HEK293 (cell line): ENCODE measurements around the gene MALAT1.
"Not testable (repeated sequence)": the region's sequence is repeated elsewhere in the genome, so short reads cannot be mapped to it uniquely, and the experiment has no call there.

ENCODE experiments used
- CTCF ChIA-PET: fragments of 350-600 bp; formaldehyde crosslinking; extraction: SDS; loops from one replicate; lab custom pipeline; 2021; ENCODE audit warnings: antibody characterized with exemption; lab: Yijun Ruan, JAX
- POLR2A ChIA-PET: fragments of 300-600 bp; formaldehyde crosslinking; extraction: SDS; loops from one replicate; lab custom pipeline; 2020; ENCODE audit warnings: antibody characterized with exemption, inconsistent platforms; lab: Yijun Ruan, JAX
- H3K27ac ChIP-seq: fragments of 200-500 bp; sonication (Bioruptor generic); 2 replicates; pipeline ENCODE4 v1.5.1; 2014; ENCODE audit warnings: low read depth, low read length, control low read depth, inconsistent platforms; ENCODE audit errors: extremely low read depth
- H3K36me3 ChIP-seq, 2 experiments: fragments of 200-500 bp in 1 of 2; sonication (Bioruptor generic) in 1 of 2; 1 replicate in 1 of 2; 2 replicates in 1 of 2; pipeline ENCODE4 v1.5.1; 2014 to 2017; ENCODE audit warnings: inconsistent platforms in 2 of 2, low read length in 2 of 2; ENCODE audit not compliant: control insufficient read depth in 2 of 2, insufficient read depth in 1 of 2
- H3K4me1 ChIP-seq: fragments of 200-500 bp; sonication (Bioruptor generic); 2 replicates; pipeline ENCODE4 v1.5.1; 2014; ENCODE audit warnings: mild to moderate bottlenecking, low read length, inconsistent platforms; ENCODE audit not compliant: control insufficient read depth, insufficient read depth
- H3K4me3 ChIP-seq: 2 replicates; pipeline ENCODE4 v1.5.1; 2011; ENCODE audit warnings: low read depth, mild to moderate bottlenecking, control low read depth, low read length, moderate library complexity
- H3K9me3 ChIP-seq: fragments of 200-500 bp; sonication (Bioruptor generic); 2 replicates; pipeline ENCODE4 v1.5.1; 2014; ENCODE audit warnings: low read depth, low read length, inconsistent platforms; ENCODE audit not compliant: control insufficient read depth, insufficient read depth
- ATF2 ChIP-seq: fragments of 450-650 bp; formaldehyde crosslinking; IDR thresholded peaks from 2 replicates; pipeline ENCODE4 v1.5.1; 2016; ENCODE audit warnings: missing biosample characterization, missing genetic modification characterization, low read depth
- GLIS1 ChIP-seq: fragments of 450-650 bp; formaldehyde crosslinking; IDR thresholded peaks from 2 replicates; pipeline ENCODE4 v1.5.1; 2016; ENCODE audit warnings: missing biosample characterization, missing genetic modification characterization
- HIC1 ChIP-seq: fragments of 450-650 bp; formaldehyde crosslinking; IDR thresholded peaks from 2 replicates; pipeline ENCODE4 v1.5.1; 2016; ENCODE audit warnings: missing biosample characterization, missing genetic modification characterization
- INSM2 ChIP-seq: fragments of 450-650 bp; formaldehyde crosslinking; IDR thresholded peaks from 2 replicates; pipeline ENCODE4 v1.5.1; 2016; ENCODE audit warnings: missing biosample characterization, missing genetic modification characterization
- ZFP41 ChIP-seq: fragments of 450-650 bp; formaldehyde crosslinking; IDR thresholded peaks from 2 replicates; pipeline ENCODE4 v1.5.1; 2016; ENCODE audit warnings: missing biosample characterization, missing genetic modification characterization, borderline replicate concordance
- ZFP69B ChIP-seq: fragments of 450-650 bp; formaldehyde crosslinking; IDR thresholded peaks from 2 replicates; pipeline ENCODE4 v1.5.1; 2016; ENCODE audit warnings: missing biosample characterization, missing genetic modification characterization
- ZNF311 ChIP-seq: fragments of 450-650 bp; formaldehyde crosslinking; IDR thresholded peaks from 2 replicates; pipeline ENCODE4 v1.5.1; 2017; ENCODE audit warnings: missing biosample characterization, missing genetic modification characterization, borderline replicate concordance
- ZNF404 ChIP-seq: fragments of 450-650 bp; formaldehyde crosslinking; IDR thresholded peaks from 2 replicates; pipeline ENCODE4 v1.5.1; 2017; ENCODE audit warnings: missing biosample characterization, missing genetic modification characterization
- ZNF624 ChIP-seq: fragments of 450-650 bp; formaldehyde crosslinking; IDR thresholded peaks from 2 replicates; pipeline ENCODE4 v1.5.1; 2017; ENCODE audit warnings: missing biosample characterization, missing genetic modification characterization
- TF ChIP-seq, protein P1 (sequence below): fragments of 450-650 bp; formaldehyde crosslinking; conservative IDR thresholded peaks from 2 replicates; pipeline ENCODE4 v1.5.1; 2016; ENCODE audit warnings: low read depth, missing biosample characterization, missing genetic modification characterization

MALAT1 gene

DNA sequence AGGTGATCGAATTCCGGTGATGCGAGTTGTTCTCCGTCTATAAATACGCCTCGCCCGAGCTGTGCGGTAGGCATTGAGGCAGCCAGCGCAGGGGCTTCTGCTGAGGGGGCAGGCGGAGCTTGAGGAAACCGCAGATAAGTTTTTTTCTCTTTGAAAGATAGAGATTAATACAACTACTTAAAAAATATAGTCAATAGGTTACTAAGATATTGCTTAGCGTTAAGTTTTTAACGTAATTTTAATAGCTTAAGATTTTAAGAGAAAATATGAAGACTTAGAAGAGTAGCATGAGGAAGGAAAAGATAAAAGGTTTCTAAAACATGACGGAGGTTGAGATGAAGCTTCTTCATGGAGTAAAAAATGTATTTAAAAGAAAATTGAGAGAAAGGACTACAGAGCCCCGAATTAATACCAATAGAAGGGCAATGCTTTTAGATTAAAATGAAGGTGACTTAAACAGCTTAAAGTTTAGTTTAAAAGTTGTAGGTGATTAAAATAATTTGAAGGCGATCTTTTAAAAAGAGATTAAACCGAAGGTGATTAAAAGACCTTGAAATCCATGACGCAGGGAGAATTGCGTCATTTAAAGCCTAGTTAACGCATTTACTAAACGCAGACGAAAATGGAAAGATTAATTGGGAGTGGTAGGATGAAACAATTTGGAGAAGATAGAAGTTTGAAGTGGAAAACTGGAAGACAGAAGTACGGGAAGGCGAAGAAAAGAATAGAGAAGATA is at the start of gene MALAT1 (continued):
- TF ChIP-seq ZFP69B (tag by site-specific recombination) (no peak), ATF2 (peak; percentile 49; the same call in 1 of the 2 replicates), ZNF624 (tag by site-specific recombination) (peak; percentile 83), HIC1 (tag by site-specific recombination) (peak; percentile 84), GLIS1 (tag by site-specific recombination) (peak; percentile 41), INSM2 (peak; percentile 70), ZFP41 (no peak), ZNF311 (tag by site-specific recombination) (no peak), ZNF404 (tag by site-specific recombination) (no peak)
- TF ChIP-seq, protein P1, sequence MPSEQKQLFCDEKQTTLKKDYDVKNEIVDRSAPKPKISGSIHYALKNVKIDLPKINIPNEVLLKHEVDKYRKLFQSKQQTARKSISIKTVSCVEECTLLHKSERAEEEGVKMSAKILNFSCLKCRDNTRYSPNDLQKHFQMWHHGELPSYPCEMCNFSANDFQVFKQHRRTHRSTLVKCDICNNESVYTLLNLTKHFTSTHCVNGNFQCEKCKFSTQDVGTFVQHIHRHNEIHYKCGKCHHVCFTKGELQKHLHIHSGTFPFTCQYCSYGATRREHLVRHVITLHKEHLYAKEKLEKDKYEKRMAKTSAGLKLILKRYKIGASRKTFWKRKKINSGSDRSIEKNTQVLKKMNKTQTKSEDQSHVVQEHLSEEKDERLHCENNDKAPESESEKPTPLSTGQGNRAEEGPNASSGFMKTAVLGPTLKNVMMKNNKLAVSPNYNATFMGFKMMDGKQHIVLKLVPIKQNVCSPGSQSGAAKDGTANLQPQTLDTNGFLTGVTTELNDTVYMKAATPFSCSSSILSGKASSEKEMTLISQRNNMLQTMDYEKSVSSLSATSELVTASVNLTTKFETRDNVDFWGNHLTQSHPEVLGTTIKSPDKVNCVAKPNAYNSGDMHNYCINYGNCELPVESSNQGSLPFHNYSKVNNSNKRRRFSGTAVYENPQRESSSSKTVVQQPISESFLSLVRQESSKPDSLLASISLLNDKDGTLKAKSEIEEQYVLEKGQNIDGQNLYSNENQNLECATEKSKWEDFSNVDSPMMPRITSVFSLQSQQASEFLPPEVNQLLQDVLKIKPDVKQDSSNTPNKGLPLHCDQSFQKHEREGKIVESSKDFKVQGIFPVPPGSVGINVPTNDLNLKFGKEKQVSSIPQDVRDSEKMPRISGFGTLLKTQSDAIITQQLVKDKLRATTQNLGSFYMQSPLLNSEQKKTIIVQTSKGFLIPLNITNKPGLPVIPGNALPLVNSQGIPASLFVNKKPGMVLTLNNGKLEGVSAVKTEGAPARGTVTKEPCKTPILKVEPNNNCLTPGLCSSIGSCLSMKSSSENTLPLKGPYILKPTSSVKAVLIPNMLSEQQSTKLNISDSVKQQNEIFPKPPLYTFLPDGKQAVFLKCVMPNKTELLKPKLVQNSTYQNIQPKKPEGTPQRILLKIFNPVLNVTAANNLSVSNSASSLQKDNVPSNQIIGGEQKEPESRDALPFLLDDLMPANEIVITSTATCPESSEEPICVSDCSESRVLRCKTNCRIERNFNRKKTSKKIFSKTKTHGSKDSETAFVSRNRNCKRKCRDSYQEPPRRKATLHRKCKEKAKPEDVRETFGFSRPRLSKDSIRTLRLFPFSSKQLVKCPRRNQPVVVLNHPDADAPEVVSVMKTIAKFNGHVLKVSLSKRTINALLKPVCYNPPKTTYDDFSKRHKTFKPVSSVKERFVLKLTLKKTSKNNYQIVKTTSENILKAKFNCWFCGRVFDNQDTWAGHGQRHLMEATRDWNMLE (tag by site-specific recombination) = no peak

DNA sequence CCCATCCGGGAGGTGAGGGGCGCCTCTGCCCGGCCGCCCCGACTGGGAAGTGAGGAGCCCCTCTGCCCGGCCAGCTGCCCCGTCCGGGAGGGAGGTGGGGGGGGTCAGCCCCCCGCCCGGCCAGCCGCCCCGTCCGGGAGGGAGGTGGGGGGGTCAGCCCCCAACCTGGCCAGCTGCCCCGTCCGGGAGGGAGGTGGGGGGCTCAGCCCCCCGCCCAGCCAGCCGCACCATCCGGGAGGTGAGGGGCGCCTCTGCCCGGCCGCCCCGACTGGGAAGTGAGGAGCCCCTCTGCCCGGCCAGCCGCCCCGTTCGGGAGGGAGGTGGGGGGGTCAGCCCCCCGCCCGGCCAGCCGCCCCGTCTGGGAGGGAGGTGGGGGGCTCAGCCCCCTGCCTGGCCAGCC is 47.5 kb upstream of the MALAT1 start:
- H3K27ac ChIP-seq, H3K36me3 ChIP-seq, H3K9me3 ChIP-seq, H3K4me3 ChIP-seq, H3K4me1 ChIP-seq, CTCF ChIA-PET, POLR2A ChIA-PET: not testable (repeated sequence)

- POLR2A ChIA-PET, H3K9me3 ChIP-seq, H3K27ac ChIP-seq, H3K4me1 ChIP-seq, H3K36me3 ChIP-seq, CTCF ChIA-PET, H3K4me3 ChIP-seq: not testable (repeated sequence)
Observed at GRCh38 chr11:65452259-65452658, 46.6 kb upstream of the MALAT1 start.
